Stimulated activated CD8-positive, alpha-beta memory T cell treated with anti-CD3 and anti-CD28 coated beads, Interleukin-12 subunit alpha, Interleukin-12 subunit beta, amount 100 ng/mL, for 4 hours (primary cell): Measurements from ENCODE around the gene UBE3C.
"Not testable (repeated sequence)": the region's sequence is repeated elsewhere in the genome, so short reads cannot be mapped to it uniquely, and the experiment has no call there.

ENCODE experiments used
- DNase-seq: peaks from one replicate; pipeline ENCODE4 v3.0.0-alpha.2; 2020; ENCODE audit warnings: low read depth

The UBE3C gene

GRCh38 chr7:157130849-157131248 is 7.9 kb upstream of the UBE3C start:
- not testable (repeated sequence) for DNase-seq

- DNase-seq: no peak
Observed at GRCh38 chr7:157132796-157133195, 5.9 kb upstream of the UBE3C start.

GRCh38 chr7:157133304-157133703 is 5.4 kb upstream of the UBE3C start:
- DNase-seq: no peak

GRCh38 chr7:157136372-157136771 is 2.4 kb upstream of the UBE3C start:
- no peak for DNase-seq

- no peak for DNase-seq
Observed at GRCh38 chr7:157138101-157138423, 664 bp upstream of the UBE3C start.

- no peak for DNase-seq
Observed at GRCh38 chr7:157139111-157139809, 534 bp downstream of the UBE3C start.

- DNase-seq: no peak
Observed at GRCh38 chr7:157139810-157140510, 1.2 kb downstream of the UBE3C start.

- no peak for DNase-seq
Observed at GRCh38 chr7:157140511-157140905, 1.8 kb downstream of the UBE3C start.

- DNase-seq: no peak
Observed at GRCh38 chr7:157141525-157142060, 2.9 kb downstream of the UBE3C start.

GRCh38 chr7:157143788-157144187 is 5.1 kb downstream of the UBE3C start:
- DNase-seq: no peak

GRCh38 chr7:157149317-157149716 is 10.6 kb downstream of the UBE3C start:
- no peak for DNase-seq

- no peak for DNase-seq
Observed at GRCh38 chr7:157150882-157151281, 12.2 kb downstream of the UBE3C start.

- no peak for DNase-seq
Observed at GRCh38 chr7:157151626-157152339, 13.1 kb downstream of the UBE3C start.

GRCh38 chr7:157152391-157152937 is 13.7 kb downstream of the UBE3C start:
- no peak for DNase-seq

GRCh38 chr7:157153260-157153659 is 14.5 kb downstream of the UBE3C start:
- no peak for DNase-seq

GRCh38 chr7:157155959-157156358 is 17.2 kb downstream of the UBE3C start:
- DNase-seq: no peak

GRCh38 chr7:157158400-157158799 is 19.7 kb downstream of the UBE3C start:
- no peak for DNase-seq

GRCh38 chr7:157159537-157159936 is 20.8 kb downstream of the UBE3C start:
- DNase-seq: not testable (repeated sequence)

GRCh38 chr7:157160433-157160832 is 21.7 kb downstream of the UBE3C start:
- DNase-seq: no peak

- no peak for DNase-seq
Observed at GRCh38 chr7:157165987-157166386, 27.3 kb downstream of the UBE3C start.

GRCh38 chr7:157168571-157168970 is 29.8 kb downstream of the UBE3C start:
- no peak for DNase-seq

- no peak for DNase-seq
Observed at GRCh38 chr7:157176771-157177170, 38.0 kb downstream of the UBE3C start.
